ENCODE data around the gene CHSY1. TPM values are rescaled to one million over a fixed set of nuclear protein-coding genes. Genes with fewer than 3 reads are reported as not detected.
A peak's percentile ranks its signal among the peaks of the same experiment; 100 is the strongest.

The CHSY1 gene
- total RNA-seq, 1 experiment from 2014 or later: 59.1 TPM

DNA sequence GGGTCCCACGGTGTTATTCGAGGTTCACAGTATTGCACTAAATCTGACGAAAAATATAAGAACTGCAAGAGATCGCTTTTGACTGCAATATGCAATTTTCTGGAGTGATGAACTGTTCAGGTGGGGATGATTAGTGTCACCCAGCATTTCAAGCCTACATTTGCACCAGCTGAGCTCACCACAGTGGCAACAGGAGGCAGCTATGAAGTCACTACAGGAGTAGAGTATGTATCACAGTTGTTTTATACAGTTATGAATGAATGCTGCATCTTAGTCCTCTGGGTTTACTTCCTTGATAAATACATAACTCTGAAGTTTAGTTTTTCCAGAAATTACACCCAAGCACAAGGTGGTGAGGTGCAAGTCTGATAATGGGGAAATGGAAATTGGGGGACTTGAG, 69.6 kb downstream of the CHSY1 start (continued):
- TF ChIP-seq TP53 (CRISPR knock-in tag; IDR thresholded peaks at IDR 0.05): no peak

DNA sequence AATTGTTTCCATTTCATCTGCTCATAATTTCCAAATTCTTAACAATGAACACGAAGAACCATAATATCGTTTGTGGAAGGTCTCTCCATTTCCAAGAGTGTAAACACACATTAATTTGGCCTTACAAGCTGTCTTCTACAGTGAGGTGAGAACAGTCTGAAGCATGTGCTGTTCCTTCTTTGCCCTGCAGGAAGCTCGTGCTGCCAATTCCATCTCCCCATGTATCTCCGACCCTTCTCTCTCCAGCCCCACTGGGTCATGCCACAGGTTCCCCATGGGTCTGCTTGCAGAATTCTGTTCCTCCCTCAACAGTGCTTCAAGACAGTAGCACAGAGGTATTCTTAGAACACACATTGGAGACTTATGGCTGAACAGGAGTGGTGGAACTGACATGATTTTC, 70.5 kb downstream of the CHSY1 start:
- no peak overlapping the region for H3K4me3 Mint-ChIP-seq
- H3K36me3 Mint-ChIP-seq: peaks cover 37% of the 10 kb centered on the region
- ATAC-seq: peak; percentile 51
- H3K9me3 Mint-ChIP-seq: no peaks in the 10 kb centered on the region
- TF ChIP-seq, protein P1, sequence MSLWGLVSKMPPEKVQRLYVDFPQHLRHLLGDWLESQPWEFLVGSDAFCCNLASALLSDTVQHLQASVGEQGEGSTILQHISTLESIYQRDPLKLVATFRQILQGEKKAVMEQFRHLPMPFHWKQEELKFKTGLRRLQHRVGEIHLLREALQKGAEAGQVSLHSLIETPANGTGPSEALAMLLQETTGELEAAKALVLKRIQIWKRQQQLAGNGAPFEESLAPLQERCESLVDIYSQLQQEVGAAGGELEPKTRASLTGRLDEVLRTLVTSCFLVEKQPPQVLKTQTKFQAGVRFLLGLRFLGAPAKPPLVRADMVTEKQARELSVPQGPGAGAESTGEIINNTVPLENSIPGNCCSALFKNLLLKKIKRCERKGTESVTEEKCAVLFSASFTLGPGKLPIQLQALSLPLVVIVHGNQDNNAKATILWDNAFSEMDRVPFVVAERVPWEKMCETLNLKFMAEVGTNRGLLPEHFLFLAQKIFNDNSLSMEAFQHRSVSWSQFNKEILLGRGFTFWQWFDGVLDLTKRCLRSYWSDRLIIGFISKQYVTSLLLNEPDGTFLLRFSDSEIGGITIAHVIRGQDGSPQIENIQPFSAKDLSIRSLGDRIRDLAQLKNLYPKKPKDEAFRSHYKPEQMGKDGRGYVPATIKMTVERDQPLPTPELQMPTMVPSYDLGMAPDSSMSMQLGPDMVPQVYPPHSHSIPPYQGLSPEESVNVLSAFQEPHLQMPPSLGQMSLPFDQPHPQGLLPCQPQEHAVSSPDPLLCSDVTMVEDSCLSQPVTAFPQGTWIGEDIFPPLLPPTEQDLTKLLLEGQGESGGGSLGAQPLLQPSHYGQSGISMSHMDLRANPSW (CRISPR knock-in tag; conservative IDR thresholded peaks at IDR 0.05; ENCODE audit: low read depth): no peak
- no peak for TF ChIP-seq CREM (CRISPR knock-in tag; IDR thresholded peaks at IDR 0.05)
- no peak for TF ChIP-seq NR2C2 (CRISPR knock-in tag; IDR thresholded peaks at IDR 0.05)
- TF ChIP-seq, protein P2, sequence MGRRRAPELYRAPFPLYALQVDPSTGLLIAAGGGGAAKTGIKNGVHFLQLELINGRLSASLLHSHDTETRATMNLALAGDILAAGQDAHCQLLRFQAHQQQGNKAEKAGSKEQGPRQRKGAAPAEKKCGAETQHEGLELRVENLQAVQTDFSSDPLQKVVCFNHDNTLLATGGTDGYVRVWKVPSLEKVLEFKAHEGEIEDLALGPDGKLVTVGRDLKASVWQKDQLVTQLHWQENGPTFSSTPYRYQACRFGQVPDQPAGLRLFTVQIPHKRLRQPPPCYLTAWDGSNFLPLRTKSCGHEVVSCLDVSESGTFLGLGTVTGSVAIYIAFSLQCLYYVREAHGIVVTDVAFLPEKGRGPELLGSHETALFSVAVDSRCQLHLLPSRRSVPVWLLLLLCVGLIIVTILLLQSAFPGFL (CRISPR knock-in tag; IDR thresholded peaks at IDR 0.05; ENCODE audit: borderline replicate concordance): no peak
- no peak for TF ChIP-seq JUN (CRISPR knock-in tag; IDR thresholded peaks at IDR 0.05)
- TF ChIP-seq CREB1 (CRISPR knock-in tag; IDR thresholded peaks at IDR 0.05): no peak
- no peak for TF ChIP-seq NFE2L1 (CRISPR knock-in tag; IDR thresholded peaks at IDR 0.05)
- TF ChIP-seq, protein P3, sequence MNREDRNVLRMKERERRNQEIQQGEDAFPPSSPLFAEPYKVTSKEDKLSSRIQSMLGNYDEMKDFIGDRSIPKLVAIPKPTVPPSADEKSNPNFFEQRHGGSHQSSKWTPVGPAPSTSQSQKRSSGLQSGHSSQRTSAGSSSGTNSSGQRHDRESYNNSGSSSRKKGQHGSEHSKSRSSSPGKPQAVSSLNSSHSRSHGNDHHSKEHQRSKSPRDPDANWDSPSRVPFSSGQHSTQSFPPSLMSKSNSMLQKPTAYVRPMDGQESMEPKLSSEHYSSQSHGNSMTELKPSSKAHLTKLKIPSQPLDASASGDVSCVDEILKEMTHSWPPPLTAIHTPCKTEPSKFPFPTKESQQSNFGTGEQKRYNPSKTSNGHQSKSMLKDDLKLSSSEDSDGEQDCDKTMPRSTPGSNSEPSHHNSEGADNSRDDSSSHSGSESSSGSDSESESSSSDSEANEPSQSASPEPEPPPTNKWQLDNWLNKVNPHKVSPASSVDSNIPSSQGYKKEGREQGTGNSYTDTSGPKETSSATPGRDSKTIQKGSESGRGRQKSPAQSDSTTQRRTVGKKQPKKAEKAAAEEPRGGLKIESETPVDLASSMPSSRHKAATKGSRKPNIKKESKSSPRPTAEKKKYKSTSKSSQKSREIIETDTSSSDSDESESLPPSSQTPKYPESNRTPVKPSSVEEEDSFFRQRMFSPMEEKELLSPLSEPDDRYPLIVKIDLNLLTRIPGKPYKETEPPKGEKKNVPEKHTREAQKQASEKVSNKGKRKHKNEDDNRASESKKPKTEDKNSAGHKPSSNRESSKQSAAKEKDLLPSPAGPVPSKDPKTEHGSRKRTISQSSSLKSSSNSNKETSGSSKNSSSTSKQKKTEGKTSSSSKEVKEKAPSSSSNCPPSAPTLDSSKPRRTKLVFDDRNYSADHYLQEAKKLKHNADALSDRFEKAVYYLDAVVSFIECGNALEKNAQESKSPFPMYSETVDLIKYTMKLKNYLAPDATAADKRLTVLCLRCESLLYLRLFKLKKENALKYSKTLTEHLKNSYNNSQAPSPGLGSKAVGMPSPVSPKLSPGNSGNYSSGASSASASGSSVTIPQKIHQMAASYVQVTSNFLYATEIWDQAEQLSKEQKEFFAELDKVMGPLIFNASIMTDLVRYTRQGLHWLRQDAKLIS (CRISPR knock-in tag; IDR thresholded peaks at IDR 0.05; ENCODE audit: borderline replicate concordance): no peak
- H3K27me3 Mint-ChIP-seq (ENCODE audit: low read depth): no peaks in the 10 kb centered on the region
- DNase-seq (ENCODE audit: low spot score): no peak
- POLR2A ChIA-PET: no interaction called here
- CTCF ChIA-PET: interaction anchor here (0.8 to 1.4 kb wide), 6 partner anchors 8 to 173 kb away, joined by 3 to 4 read pairs (median 3); no protein-coding TSS in a partner anchor
- peaks cover 57% of the 10 kb centered on the region for H3K4me1 Mint-ChIP-seq
- peak overlapping the region; percentile 28; the same call in 1 of the 2 replicates for H3K27ac Mint-ChIP-seq

DNA sequence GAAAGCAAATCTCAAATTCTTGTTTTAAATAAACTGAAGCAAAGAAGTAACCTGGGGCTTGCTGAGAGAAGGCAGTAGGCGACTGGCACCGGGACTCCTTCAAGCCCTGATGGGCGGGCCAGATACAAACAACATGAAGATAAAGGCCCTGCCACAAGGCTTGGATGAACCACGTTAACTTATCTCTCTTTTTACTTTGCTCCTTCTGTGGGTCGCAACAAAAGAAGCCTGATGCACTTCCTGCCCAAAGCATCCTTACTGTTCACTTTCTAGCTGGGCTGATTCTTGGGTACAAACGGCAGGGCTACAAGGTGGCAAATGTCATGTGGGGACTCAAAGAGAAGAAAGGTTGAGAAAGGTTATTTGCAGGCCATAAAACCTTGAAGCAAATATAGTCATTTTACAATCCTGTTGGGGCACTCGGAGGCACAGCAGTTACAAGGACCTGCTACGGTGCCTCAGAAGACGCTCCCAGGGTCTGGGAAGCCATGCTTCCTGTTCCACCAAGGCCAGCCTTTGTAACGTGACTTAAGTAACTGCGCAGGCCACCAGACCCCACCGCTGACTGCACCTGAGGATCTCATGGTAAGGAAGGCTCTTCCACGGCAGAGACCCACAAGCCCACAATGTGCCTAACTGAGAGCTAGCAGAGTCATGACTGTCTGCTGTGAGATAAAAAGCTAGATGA, 71.1 kb downstream of the CHSY1 start:
- Mint-ChIP-seq H3K36me3 (peaks cover 41% of the 10 kb centered on the region), H3K27ac (peak overlapping the region; percentile 28; the same call in 1 of the 2 replicates), H3K4me3 (no peak overlapping the region), H3K27me3 (ENCODE audit: low read depth) (no peaks in the 10 kb centered on the region), H3K9me3 (no peaks in the 10 kb centered on the region), H3K4me1 (peaks cover 56% of the 10 kb centered on the region)
- POLR2A ChIA-PET: no interaction called here
- CTCF ChIA-PET: interaction anchor here (0.8 to 1.4 kb wide), 6 partner anchors 9 to 172 kb away, joined by 3 to 4 read pairs (median 3); no protein-coding TSS in a partner anchor
- ATAC-seq (no peak), DNase-seq (ENCODE audit: low spot score) (no peak)
- TF ChIP-seq, protein P4, sequence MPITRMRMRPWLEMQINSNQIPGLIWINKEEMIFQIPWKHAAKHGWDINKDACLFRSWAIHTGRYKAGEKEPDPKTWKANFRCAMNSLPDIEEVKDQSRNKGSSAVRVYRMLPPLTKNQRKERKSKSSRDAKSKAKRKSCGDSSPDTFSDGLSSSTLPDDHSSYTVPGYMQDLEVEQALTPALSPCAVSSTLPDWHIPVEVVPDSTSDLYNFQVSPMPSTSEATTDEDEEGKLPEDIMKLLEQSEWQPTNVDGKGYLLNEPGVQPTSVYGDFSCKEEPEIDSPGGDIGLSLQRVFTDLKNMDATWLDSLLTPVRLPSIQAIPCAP (CRISPR knock-in tag; IDR thresholded peaks at IDR 0.05): no peak
- TF ChIP-seq ZBTB21 (CRISPR knock-in tag; IDR thresholded peaks at IDR 0.05; ENCODE audit: borderline replicate concordance) (no peak), GRHL2 (CRISPR knock-in tag; IDR thresholded peaks at IDR 0.05; ENCODE audit: insufficient replicate concordance, severe bottlenecking) (no peak), JAZF1 (CRISPR knock-in tag; IDR thresholded peaks at IDR 0.05) (no peak), ZNF138 (CRISPR knock-in tag; conservative IDR thresholded peaks at IDR 0.05) (no peak), ESRRA (CRISPR knock-in tag; IDR thresholded peaks at IDR 0.05; ENCODE audit: borderline replicate concordance) (no peak), ZNF263 (CRISPR knock-in tag; IDR thresholded peaks at IDR 0.05; ENCODE audit: low read depth) (no peak), RORB (CRISPR knock-in tag; IDR thresholded peaks at IDR 0.05) (no peak), NR3C1 (CRISPR knock-in tag; conservative IDR thresholded peaks at IDR 0.05; ENCODE audit: low read depth) (no peak), RELA (CRISPR knock-in tag; IDR thresholded peaks at IDR 0.05; ENCODE audit: borderline replicate concordance) (no peak), EMX1 (CRISPR knock-in tag; IDR thresholded peaks at IDR 0.05) (no peak), TP53 (CRISPR knock-in tag; IDR thresholded peaks at IDR 0.05) (no peak)
- TF ChIP-seq, protein P5, sequence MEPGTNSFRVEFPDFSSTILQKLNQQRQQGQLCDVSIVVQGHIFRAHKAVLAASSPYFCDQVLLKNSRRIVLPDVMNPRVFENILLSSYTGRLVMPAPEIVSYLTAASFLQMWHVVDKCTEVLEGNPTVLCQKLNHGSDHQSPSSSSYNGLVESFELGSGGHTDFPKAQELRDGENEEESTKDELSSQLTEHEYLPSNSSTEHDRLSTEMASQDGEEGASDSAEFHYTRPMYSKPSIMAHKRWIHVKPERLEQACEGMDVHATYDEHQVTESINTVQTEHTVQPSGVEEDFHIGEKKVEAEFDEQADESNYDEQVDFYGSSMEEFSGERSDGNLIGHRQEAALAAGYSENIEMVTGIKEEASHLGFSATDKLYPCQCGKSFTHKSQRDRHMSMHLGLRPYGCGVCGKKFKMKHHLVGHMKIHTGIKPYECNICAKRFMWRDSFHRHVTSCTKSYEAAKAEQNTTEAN (CRISPR knock-in tag; IDR thresholded peaks at IDR 0.05): no peak
- TF ChIP-seq, protein P6, sequence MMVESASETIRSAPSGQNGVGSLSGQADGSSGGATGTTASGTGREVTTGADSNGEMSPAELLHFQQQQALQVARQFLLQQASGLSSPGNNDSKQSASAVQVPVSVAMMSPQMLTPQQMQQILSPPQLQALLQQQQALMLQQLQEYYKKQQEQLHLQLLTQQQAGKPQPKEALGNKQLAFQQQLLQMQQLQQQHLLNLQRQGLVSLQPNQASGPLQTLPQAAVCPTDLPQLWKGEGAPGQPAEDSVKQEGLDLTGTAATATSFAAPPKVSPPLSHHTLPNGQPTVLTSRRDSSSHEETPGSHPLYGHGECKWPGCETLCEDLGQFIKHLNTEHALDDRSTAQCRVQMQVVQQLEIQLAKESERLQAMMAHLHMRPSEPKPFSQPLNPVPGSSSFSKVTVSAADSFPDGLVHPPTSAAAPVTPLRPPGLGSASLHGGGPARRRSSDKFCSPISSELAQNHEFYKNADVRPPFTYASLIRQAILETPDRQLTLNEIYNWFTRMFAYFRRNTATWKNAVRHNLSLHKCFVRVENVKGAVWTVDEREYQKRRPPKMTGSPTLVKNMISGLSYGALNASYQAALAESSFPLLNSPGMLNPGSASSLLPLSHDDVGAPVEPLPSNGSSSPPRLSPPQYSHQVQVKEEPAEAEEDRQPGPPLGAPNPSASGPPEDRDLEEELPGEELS (CRISPR knock-in tag; IDR thresholded peaks at IDR 0.05): no peak

Measured in WTC11 (cell line).